K562 (cell line): Measurements from ENCODE around the gene S100A2. TPM values are rescaled to one million over a fixed set of nuclear protein-coding genes. Genes with fewer than 3 reads are reported as not detected.
A peak's percentile ranks its signal among the peaks of the same experiment; 100 is the strongest.

Source experiments
- CREM ChIP-seq: IDR thresholded peaks from 2 replicates; pipeline ENCODE4 v1.6.1; 2014; ENCODE audit warnings: antibody characterized with exemption, low read depth
- GATA2 ChIP-seq: sonication (generic); formaldehyde crosslinking; IDR thresholded peaks from 2 replicates; pipeline ENCODE4 v1.4.0; 2020; ENCODE audit warnings: mild to moderate bottlenecking, missing genetic modification reagents
- KLF1 ChIP-seq: fragments of 450-650 bp; IDR thresholded peaks from 2 replicates; pipeline ENCODE4 v1.6.1; 2016; ENCODE audit warnings: missing genetic modification characterization, missing compliant biosample characterization
- MAZ ChIP-seq, 2 experiments: fragments of 450-650 bp in 1 of 2; sonication (generic) in 1 of 2; formaldehyde crosslinking; IDR thresholded peaks in 1 of 2; conservative IDR thresholded peaks in 1 of 2; 2 replicates each; pipeline versions ENCODE4 v1.4.0 to v1.5.0; 2020; ENCODE audit warnings: mild to moderate bottlenecking in 1 of 2, missing genetic modification reagents in 1 of 2
- PKNOX1 ChIP-seq: fragments of 450-650 bp; IDR thresholded peaks from 2 replicates; pipeline ENCODE4 v1.6.1; 2016
- PRDM10 ChIP-seq: fragments of 450-650 bp; IDR thresholded peaks from 2 replicates; pipeline ENCODE4 v1.6.1; 2018; ENCODE audit not compliant: partially characterized antibody
- RNF2 ChIP-seq: sonication (generic); IDR thresholded peaks from 2 replicates; pipeline ENCODE4 v1.6.1; 2016
- TAL1 ChIP-seq: fragments of 450-650 bp; IDR thresholded peaks from 2 replicates; pipeline ENCODE4 v1.6.1; 2016; ENCODE audit warnings: mild to moderate bottlenecking
- TBP ChIP-seq: optimal IDR thresholded peaks from 2 replicates; pipeline ENCODE3; 2011; ENCODE audit warnings: low read depth, low read length, improper control_type of control experiment
- YY1 ChIP-seq, 3 experiments: IDR thresholded peaks; 2 replicates each; pipeline ENCODE4 v1.6.1; 2011; ENCODE audit warnings: low read length in 2 of 3, mild to moderate bottlenecking in 2 of 3, moderate library complexity in 2 of 3, borderline replicate concordance in 1 of 3, control low read depth in 1 of 3, low read depth in 1 of 3; ENCODE audit not compliant: insufficient read depth in 3 of 3, insufficient replicate concordance in 2 of 3, control insufficient read depth in 1 of 3, insufficient read length in 1 of 3; ENCODE audit errors: extremely low read depth in 1 of 3
- ZBTB11 ChIP-seq, 3 experiments: fragments of 200-800 bp in 1 of 3; fragments of 250-450 bp in 1 of 3; fragments of 450-650 bp in 1 of 3; sonication (Bioruptor Pico) in 1 of 3; sonication (Bioruptor generic) in 1 of 3; formaldehyde crosslinking in 1 of 3; IDR thresholded peaks; 2 replicates each; pipeline versions ENCODE4 v1.6.1 to v1.8.0; 2016 to 2022; ENCODE audit warnings: mild to moderate bottlenecking in 2 of 3, missing genetic modification characterization in 2 of 3, missing compliant biosample characterization in 1 of 3, moderate library complexity in 1 of 3
- ZFP36 ChIP-seq: fragments of 150-350 bp; IDR thresholded peaks from 2 replicates; pipeline ENCODE4 v1.6.1; 2018; ENCODE audit warnings: low read length, low read depth; ENCODE audit not compliant: partially characterized antibody
- ZFX ChIP-seq: sonication (generic); formaldehyde crosslinking; IDR thresholded peaks from 2 replicates; pipeline ENCODE4 v1.8.0; 2022; ENCODE audit warnings: mild to moderate bottlenecking, missing genetic modification reagents, moderate library complexity
- ZNF639 ChIP-seq, 2 experiments: fragments of 200-800 bp in 1 of 2; sonication (Bioruptor generic) in 1 of 2; sonication (generic) in 1 of 2; formaldehyde crosslinking in 1 of 2; IDR thresholded peaks in 1 of 2; conservative IDR thresholded peaks in 1 of 2; 2 replicates each; pipeline versions ENCODE4 v1.5.0 to v1.6.1; 2016 to 2020; ENCODE audit warnings: missing compliant biosample characterization in 1 of 2, missing genetic modification characterization in 1 of 2, missing genetic modification reagents in 1 of 2
- polyA plus RNA-seq, 8 experiments: library from polyadenylated mRNA; depleted of rRNA in 4 of 8; stranded (reverse) in 5 of 8; unstranded in 3 of 8; fragments of >200 nt; fragmentation: Nextera tagmentation in 2 of 8; fragmentation: Illumina TruSeq in 1 of 8; extraction: Ambion mirVana in 2 of 8; extraction: Trizol in 1 of 8; gene quantifications; 2 replicates each; pipeline versions ENCODE4 v1.2.1 to v1.2.3, GENCODE V29; 2011 to 2014; ENCODE audit warnings: inconsistent platforms in 1 of 8, missing spikeins in 1 of 8
- total RNA-seq, 7 experiments: library from RNA; depleted of rRNA in 6 of 7; stranded (reverse); fragments of >200 nt in 6 of 7; fragmentation: Illumina TruSeq in 2 of 7; extraction: Trizol in 2 of 7; gene quantifications; 2 replicates each; pipeline versions ENCODE4 v1.2.1 to v1.2.3, GENCODE V29; 2011 to 2021; ENCODE audit warnings: low replicate concordance in 1 of 7

S100A2 gene
- total and polyA plus RNA-seq, 9 of the 15 experiments (the other 6 are each of a cell fraction or from before 2014, with no cell fraction given): 0.28 to 0.65 (median 0.44) TPM; not detected in 4

GRCh38 chr1:153545067-153546055, 20.3 kb downstream of the S100A2 start, which contains the start of gene S100A4 (continued):
- peak; percentile 5 for TF ChIP-seq CREM
- TF ChIP-seq ZBTB11 (CRISPR knock-in tag; IDR thresholded peaks at IDR 0.05): peak in 1 of 3 experiments; percentile 61; a peak in 2 of 6 replicates
- TF ChIP-seq KLF1 (tag): peak; percentile 68
- peak in 1 of 3 experiments; percentile 27 for TF ChIP-seq YY1 (IDR thresholded peaks at IDR 0.05; ENCODE audit: borderline replicate concordance in 1 of 3, control insufficient read depth in 1 of 3, extremely low read depth in 1 of 3, insufficient read depth in 3 of 3, insufficient read length in 1 of 3, insufficient replicate concordance in 2 of 3, low read depth in 1 of 3, low read length in 2 of 3)
- TF ChIP-seq ZFP36: peak; percentile 98
- peak; percentile 47 for TF ChIP-seq TBP
- peak; percentile 58; the same call in 1 of the 2 replicates for TF ChIP-seq GATA2 (CRISPR knock-in tag)
- peak; percentile 79 for TF ChIP-seq ZFX (CRISPR knock-in tag)
- peak; percentile 52; the same call in 1 of the 2 replicates for TF ChIP-seq TAL1
- peak; percentile 85 for TF ChIP-seq PRDM10
- TF ChIP-seq MAZ (CRISPR knock-in tag; conservative IDR thresholded peaks at IDR 0.05 in 1 of 2, IDR thresholded peaks at IDR 0.05 in 1 of 2): peak; percentile 37 to 80; a peak in 3 of 4 replicates
- peak in 1 of 2 experiments; percentile 67; a peak in 2 of 4 replicates for TF ChIP-seq ZNF639 (CRISPR knock-in tag; conservative IDR thresholded peaks at IDR 0.05 in 1 of 2, IDR thresholded peaks at IDR 0.05 in 1 of 2)
- TF ChIP-seq PKNOX1: 0 out of 2 replicates have a peak, but pooled peaks have one; percentile 18
- TF ChIP-seq RNF2: 0 out of 2 replicates have a peak, but pooled peaks have one; percentile 58
